Transverse colon (tissue), 4 donors: Measurements from ENCODE around the gene AQP9. TPM values are rescaled to one million over a fixed set of nuclear protein-coding genes. Genes with fewer than 3 reads are reported as not detected.

Source experiments
- DNase-seq: peaks from one replicate; pipeline ENCODE4 v3.0.0-alpha.2; 2019
- H3K27ac ChIP-seq, 4 donors: fragments of 200-600 bp; sonication (generic); 2 replicates each; pipeline ENCODE4 v1.5.1; 2016 to 2018; ENCODE audit warnings: inconsistent platforms in 4 of 4
- H3K27me3 ChIP-seq: fragments of 200-600 bp; sonication (generic); 2 replicates; pipeline ENCODE4 v1.5.1; 2017; ENCODE audit warnings: inconsistent platforms
- H3K36me3 ChIP-seq, 4 donors: fragments of 200-600 bp; sonication (generic); 2 replicates each; pipeline ENCODE4 v1.5.1; 2017 to 2019; ENCODE audit warnings: inconsistent platforms in 4 of 4
- H3K4me1 ChIP-seq, 4 donors: fragments of 200-600 bp; sonication (generic); 2 replicates each; pipeline ENCODE4 v1.5.1; 2017 to 2020; ENCODE audit warnings: inconsistent platforms in 4 of 4
- H3K4me3 ChIP-seq, 4 donors: fragments of 200-600 bp; sonication (generic); 1 replicate in 1 of 4; 2 replicates in 3 of 4; pipeline versions ENCODE4 v1.5.1 to v1.6.1; 2017 to 2019; ENCODE audit warnings: inconsistent platforms in 4 of 4
- H3K9me3 ChIP-seq, 2 donors: fragments of 200-600 bp; sonication (generic); 2 replicates each; pipeline ENCODE4 v1.5.1; 2017 to 2019; ENCODE audit warnings: inconsistent platforms in 2 of 2
- EP300 ChIP-seq: sonication (generic); formaldehyde crosslinking; IDR thresholded peaks from one replicate; pipeline ENCODE4 v1.6.1; 2017; ENCODE audit warnings: antibody characterized with exemption, low read depth
- POLR2A ChIP-seq: fragments of 450-650 bp; IDR thresholded peaks from one replicate; pipeline ENCODE4 v1.6.1; 2016; ENCODE audit warnings: antibody characterized with exemption, mild to moderate bottlenecking, moderate library complexity
- POLR2AphosphoS5 ChIP-seq, 3 donors: sonication (generic); formaldehyde crosslinking; IDR thresholded peaks; one replicate each; pipeline ENCODE4 v1.6.1; 2016; ENCODE audit warnings: antibody characterized with exemption in 3 of 3
- WGBS, 2 donors: methylation state at CpG; one replicate each; pipeline ENCODE4 v1.1.5; 2018; ENCODE audit warnings: low coverage in 1 of 2; 5-methylcytosine and 5-hydroxymethylcytosine counted together
- in situ Hi-C, 4 donors: fragments of 200-750 bp; cut with MboI; loops; one replicate each; pipeline versions ENCODE4 v1.15.0 to v1.15.1; 2017; ENCODE audit warnings: low sequenced_read_pairs in 3 of 4, low pct_ligation_motif_present in 1 of 4, low pct_unique_long_range_greater_than_20kb in 1 of 4
- intact Hi-C: fragments of 100-400 bp; cut with DNase I; formaldehyde crosslinking; loops from one replicate; pipeline ENCODE4 v1.15.1; 2023; ENCODE audit warnings: low total_unique reads
- total RNA-seq, 4 donors: library from RNA; depleted of rRNA; stranded (reverse); fragments of >200 nt; gene quantifications; one replicate each; pipeline ENCODE4 v1.1.0, GENCODE V29; 2016
- TF ChIP-seq, protein P1 (sequence below), 5 experiments: fragments of 200-600 bp in 3 of 5; fragments of 450-650 bp in 2 of 5; sonication (generic) in 3 of 5; IDR thresholded peaks; 1 replicate in 2 of 5; 2 replicates in 3 of 5; pipeline ENCODE4 v1.5.1; 2016 to 2017; ENCODE audit warnings: antibody characterized with exemption in 5 of 5, inconsistent platforms in 3 of 5, mild to moderate bottlenecking in 2 of 5, moderate library complexity in 1 of 5

Gene AQP9
- total RNA-seq, 4 donors from 2014 or later = 0.14 to 0.32 TPM; not detected in 2

DNA sequence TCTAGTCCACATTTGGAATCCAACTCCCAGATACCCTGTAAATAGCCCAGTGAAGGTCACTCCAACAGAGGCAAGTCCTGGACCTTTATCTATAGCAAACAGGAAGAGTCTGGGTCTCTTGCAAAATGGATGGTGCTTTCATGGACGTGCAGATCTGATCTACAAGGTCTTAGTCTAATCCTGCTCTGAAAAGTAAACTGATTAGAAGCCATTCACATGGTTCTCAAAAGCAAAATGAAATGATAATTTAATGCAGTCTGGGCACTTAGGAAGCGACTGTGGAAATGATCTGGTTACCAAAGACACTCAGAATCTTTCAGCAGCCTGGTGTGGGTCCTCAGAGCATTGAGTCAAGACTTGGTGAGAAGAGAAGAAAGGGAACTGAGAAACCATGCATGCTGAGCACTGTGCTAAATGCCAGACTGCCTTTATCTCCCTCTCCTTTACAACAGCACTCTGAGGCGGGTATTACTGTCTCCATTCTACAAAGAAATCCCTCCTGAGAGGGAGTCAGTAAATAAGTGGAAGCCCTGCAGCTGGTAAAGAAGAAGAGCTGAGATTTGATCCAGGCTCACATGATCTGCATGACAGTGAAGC, 29.0 kb downstream of the AQP9 start:
- peaks cover 12% of the 10 kb centered on the region for H3K27me3 ChIP-seq
- H3K27ac ChIP-seq = no peak overlapping the region
- no peaks in the 10 kb centered on the region for H3K36me3 ChIP-seq
- intact Hi-C loops (no loop called here), in situ Hi-C loops (no loop called here)
- 67 to 70% methylated on average over 2 to 3 of the region's 3 CpGs for WGBS, 2 donors
- TF ChIP-seq POLR2AphosphoS5 (IDR thresholded peaks at IDR 0.05) (no peak), EP300 (no peak), POLR2A (no peak)
- TF ChIP-seq, protein P1, sequence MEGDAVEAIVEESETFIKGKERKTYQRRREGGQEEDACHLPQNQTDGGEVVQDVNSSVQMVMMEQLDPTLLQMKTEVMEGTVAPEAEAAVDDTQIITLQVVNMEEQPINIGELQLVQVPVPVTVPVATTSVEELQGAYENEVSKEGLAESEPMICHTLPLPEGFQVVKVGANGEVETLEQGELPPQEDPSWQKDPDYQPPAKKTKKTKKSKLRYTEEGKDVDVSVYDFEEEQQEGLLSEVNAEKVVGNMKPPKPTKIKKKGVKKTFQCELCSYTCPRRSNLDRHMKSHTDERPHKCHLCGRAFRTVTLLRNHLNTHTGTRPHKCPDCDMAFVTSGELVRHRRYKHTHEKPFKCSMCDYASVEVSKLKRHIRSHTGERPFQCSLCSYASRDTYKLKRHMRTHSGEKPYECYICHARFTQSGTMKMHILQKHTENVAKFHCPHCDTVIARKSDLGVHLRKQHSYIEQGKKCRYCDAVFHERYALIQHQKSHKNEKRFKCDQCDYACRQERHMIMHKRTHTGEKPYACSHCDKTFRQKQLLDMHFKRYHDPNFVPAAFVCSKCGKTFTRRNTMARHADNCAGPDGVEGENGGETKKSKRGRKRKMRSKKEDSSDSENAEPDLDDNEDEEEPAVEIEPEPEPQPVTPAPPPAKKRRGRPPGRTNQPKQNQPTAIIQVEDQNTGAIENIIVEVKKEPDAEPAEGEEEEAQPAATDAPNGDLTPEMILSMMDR (IDR thresholded peaks at IDR 0.05) = no peak
- H3K4me3 ChIP-seq = no peak overlapping the region
- no peaks in the 10 kb centered on the region for H3K4me1 ChIP-seq
- no peak for DNase-seq
- no peaks in the 10 kb centered on the region for H3K9me3 ChIP-seq

- Histone ChIP-seq H3K27me3 (no peaks in the 10 kb centered on the region), H3K4me1 (no peaks in the 10 kb centered on the region), H3K4me3 (no peak overlapping the region), H3K27ac (no peak overlapping the region), H3K36me3 (no peaks in the 10 kb centered on the region), H3K9me3 (no peaks in the 10 kb centered on the region)
- intact Hi-C loops (no loop called here), in situ Hi-C loops (no loop called here)
- no peak for DNase-seq
- TF ChIP-seq EP300 = no peak
- TF ChIP-seq POLR2A = no peak
- TF ChIP-seq POLR2AphosphoS5 (IDR thresholded peaks at IDR 0.05) = no peak
- TF ChIP-seq, protein P1 (IDR thresholded peaks at IDR 0.05) = no peak
- 76 to 84% methylated on average over 2 to 5 of the region's 5 CpGs for WGBS, 2 donors
Observed at GRCh38 chr15:58169934-58170333, 31.8 kb downstream of the AQP9 start.

DNA sequence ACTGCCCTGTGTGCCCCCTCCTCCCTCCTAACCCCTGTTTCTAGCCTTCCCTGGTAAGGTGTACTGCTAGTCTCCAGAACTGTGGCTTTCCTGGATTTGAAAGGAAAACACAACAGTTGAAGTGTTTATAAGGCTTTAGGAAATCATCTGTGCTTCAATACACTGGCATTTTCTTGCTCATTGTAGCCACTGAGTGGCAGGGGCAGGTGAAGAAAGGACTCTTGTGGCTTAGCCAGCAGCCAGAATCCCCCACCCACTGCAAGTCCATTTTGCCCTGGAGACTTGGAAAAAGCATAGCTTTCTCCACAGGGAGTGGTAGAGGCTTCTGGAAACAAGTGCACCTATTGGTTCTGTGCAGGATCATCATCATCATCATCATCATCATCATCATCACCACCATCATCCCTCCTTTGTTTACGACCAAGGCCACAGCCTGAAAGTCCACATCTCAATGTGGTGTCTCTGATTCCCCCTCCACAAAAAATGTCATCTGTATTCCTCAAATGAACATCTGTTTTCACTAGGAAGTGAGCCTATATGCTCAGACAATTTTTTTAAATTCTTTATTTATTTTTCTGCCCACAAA, 33.4 kb downstream of the AQP9 start:
- 67 to 68% methylated on average over 1 of the region's 1 CpG for WGBS, 2 donors
- Histone ChIP-seq H3K27me3 (no peaks in the 10 kb centered on the region), H3K27ac (no peak overlapping the region), H3K4me3 (no peak overlapping the region), H3K9me3 (no peaks in the 10 kb centered on the region), H3K4me1 (no peaks in the 10 kb centered on the region), H3K36me3 (no peaks in the 10 kb centered on the region)
- intact Hi-C loops = no loop called here
- in situ Hi-C loops = no loop called here
- TF ChIP-seq EP300 (no peak), POLR2AphosphoS5 (IDR thresholded peaks at IDR 0.05) (no peak), POLR2A (no peak)
- TF ChIP-seq, protein P1 (IDR thresholded peaks at IDR 0.05) = no peak
- no peak for DNase-seq

GRCh38 chr15:58174709-58175108, 36.5 kb downstream of the AQP9 start:
- H3K9me3 ChIP-seq = no peaks in the 10 kb centered on the region
- intact Hi-C loops = no loop called here

More at GRCh38 chr15:58174709-58175108, 36.5 kb downstream of the AQP9 start:
- Histone ChIP-seq H3K36me3 (no peaks in the 10 kb centered on the region), H3K4me3 (no peak overlapping the region), H3K4me1 (no peaks in the 10 kb centered on the region), H3K27me3 (no peaks in the 10 kb centered on the region), H3K27ac (no peak overlapping the region)
- TF ChIP-seq, protein P1 (IDR thresholded peaks at IDR 0.05) = no peak
- TF ChIP-seq EP300 (no peak), POLR2AphosphoS5 (IDR thresholded peaks at IDR 0.05) (no peak), POLR2A (no peak)
- no peak for DNase-seq
- in situ Hi-C loops = no loop called here
- WGBS, 2 donors = 91 to 92% methylated on average over 5 of the region's 5 CpGs
